IPS-18a (cell line): ENCODE measurements around the gene EFEMP2.
A peak's percentile ranks its signal among the peaks of the same experiment; 100 is the strongest.

Experiments used
- H3K27ac ChIP-seq: one replicate; pipeline ENCODE4 v1.5.1; 2013; ENCODE audit warnings: low read length
- H3K27me3 ChIP-seq: one replicate; pipeline ENCODE4 v1.6.1; 2013; ENCODE audit warnings: mild to moderate bottlenecking, low read length; ENCODE audit not compliant: control insufficient read depth, insufficient read depth
- H3K36me3 ChIP-seq: one replicate; pipeline ENCODE4 v1.6.1; 2013; ENCODE audit warnings: low read depth, low read length; ENCODE audit not compliant: control insufficient read depth
- H3K4me1 ChIP-seq: one replicate; pipeline ENCODE4 v1.6.1; 2013; ENCODE audit warnings: low read depth, low read length; ENCODE audit not compliant: control insufficient read depth
- H3K4me3 ChIP-seq: one replicate; pipeline ENCODE4 v1.5.1; 2013; ENCODE audit warnings: low read length
- H3K9ac ChIP-seq: one replicate; pipeline ENCODE4 v1.6.1; 2013; ENCODE audit warnings: mild to moderate bottlenecking, low read length, moderate library complexity
- H3K9me3 ChIP-seq: one replicate; pipeline ENCODE4 v1.6.1; 2013; ENCODE audit warnings: low read depth, low read length; ENCODE audit not compliant: control insufficient read depth

Gene EFEMP2

DNA sequence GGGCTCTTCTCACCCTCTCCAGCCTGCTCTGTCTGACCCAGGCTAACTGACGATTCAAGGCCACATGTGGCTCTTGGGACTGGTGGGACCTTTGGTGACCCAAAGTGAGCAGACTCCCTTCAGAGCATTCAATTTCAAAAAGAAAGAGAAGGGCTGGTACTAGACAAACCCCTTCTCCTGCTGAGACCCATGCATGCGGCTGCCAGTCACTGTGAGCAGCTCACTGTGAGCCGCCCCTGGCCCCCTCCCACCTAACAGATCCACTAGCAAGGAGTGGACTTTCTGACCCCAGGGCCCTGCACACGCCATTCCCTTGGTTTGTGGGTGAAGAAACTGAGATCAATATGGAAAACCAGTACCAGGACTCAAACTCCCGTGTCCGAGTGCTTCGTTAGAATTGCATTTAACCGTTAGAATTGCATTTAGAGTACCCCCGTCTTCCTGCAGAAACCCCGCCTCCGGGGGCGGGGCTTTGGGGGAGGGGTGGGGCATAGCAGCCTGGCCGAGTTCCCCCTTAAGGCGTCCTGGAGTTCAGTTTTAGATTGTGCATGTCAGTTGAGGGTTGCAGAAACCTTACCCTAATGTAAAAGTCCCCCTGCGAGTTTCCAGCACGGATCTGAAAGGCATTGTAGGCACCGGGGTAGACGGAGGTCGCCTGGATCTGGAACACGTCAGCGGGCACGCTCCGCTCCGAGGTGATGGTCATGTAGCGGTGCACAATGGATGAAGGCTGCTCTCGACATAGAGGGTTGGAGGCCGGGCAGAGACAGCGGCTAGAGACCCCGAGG lies 5.1 kb downstream of the EFEMP2 start:
- no peak overlapping the region for H3K9ac ChIP-seq
- peaks cover 24% of the 10 kb centered on the region for H3K36me3 ChIP-seq
- no peaks in the 10 kb centered on the region for H3K9me3 ChIP-seq
- H3K4me3 ChIP-seq: peak overlapping the region; percentile 65
- H3K4me1 ChIP-seq: no peaks in the 10 kb centered on the region
- no peak overlapping the region for H3K27ac ChIP-seq
- peaks cover 10% of the 10 kb centered on the region for H3K27me3 ChIP-seq

DNA sequence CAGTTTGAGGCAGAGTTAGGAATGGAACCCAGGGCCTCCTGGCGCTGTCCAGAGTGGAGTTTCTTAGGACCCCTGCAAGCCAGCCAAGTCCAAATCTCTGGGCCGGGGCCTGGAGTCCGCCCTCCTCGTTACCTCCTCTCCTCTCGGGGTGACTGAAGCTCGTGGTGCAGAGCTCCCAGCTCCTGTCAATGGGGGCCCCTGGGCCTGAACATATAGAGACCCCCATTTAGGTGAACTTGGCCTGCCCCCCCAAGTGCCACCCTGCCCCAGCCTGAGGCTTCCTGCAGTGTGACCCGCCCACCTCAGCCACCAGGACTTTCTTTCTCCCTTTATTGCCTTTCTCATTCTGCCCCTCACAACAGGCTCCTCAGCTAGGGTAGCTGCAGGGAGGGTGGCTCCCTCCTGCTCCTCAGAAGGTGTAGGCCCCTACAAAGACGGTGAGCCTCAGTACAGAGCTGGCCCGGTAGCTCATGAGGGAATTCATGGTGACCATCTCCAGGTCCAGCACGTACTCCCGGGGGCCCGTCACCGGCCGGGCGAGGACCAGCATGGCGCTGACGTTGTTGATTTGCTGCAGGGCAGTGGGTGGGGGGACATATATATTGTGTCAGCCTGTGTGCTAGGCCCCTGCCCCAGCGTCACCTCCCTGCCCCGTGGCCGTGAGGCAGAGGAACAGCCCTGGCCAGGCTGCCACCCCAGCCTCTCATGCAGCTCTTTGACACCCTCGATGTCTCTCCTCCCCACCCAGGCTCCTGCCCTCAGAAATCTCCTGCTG lies 5.9 kb downstream of the EFEMP2 start:
- H3K27ac ChIP-seq: no peak overlapping the region
- peaks cover 26% of the 10 kb centered on the region for H3K36me3 ChIP-seq
- no peaks in the 10 kb centered on the region for H3K4me1 ChIP-seq
- H3K9me3 ChIP-seq: no peaks in the 10 kb centered on the region
- H3K27me3 ChIP-seq: peaks cover 5% of the 10 kb centered on the region
- H3K9ac ChIP-seq: no peak overlapping the region
- no peak overlapping the region for H3K4me3 ChIP-seq

DNA sequence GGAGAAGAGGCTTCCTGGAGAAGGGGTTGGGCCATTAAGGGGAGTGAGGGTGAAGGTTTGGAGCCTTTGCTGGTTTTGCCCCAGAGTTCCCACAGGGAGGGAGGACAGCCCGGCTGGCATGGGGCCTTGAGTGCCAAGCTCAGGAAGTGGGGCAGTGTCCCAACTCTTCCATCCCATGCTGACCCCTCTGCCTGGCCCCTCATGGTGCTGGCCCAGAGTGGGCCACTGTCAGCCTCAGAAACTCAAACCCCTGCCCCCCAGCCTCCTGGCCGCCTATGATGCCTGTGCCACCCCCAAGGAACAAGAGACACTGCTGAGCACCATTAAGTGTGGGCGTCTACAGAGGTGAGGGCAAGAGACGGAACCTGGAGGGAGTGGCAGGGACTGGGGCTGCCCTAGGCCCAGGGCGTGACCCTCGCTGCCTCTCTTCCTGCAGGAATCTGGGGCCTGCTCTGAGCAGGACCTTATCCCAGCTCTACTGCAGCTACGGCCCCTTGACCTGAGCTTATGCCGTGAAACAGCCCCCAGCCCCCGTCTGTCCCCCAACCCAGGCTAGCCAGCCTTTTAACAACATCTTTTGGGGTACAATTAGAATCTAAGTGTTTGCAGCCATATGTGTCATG lies 6.9 kb downstream of the EFEMP2 start:
- Histone ChIP-seq H3K27ac (no peak overlapping the region), H3K4me3 (no peak overlapping the region), H3K4me1 (no peaks in the 10 kb centered on the region), H3K9me3 (no peaks in the 10 kb centered on the region), H3K9ac (no peak overlapping the region), H3K36me3 (peaks cover 26% of the 10 kb centered on the region), H3K27me3 (peaks cover 5% of the 10 kb centered on the region)

DNA sequence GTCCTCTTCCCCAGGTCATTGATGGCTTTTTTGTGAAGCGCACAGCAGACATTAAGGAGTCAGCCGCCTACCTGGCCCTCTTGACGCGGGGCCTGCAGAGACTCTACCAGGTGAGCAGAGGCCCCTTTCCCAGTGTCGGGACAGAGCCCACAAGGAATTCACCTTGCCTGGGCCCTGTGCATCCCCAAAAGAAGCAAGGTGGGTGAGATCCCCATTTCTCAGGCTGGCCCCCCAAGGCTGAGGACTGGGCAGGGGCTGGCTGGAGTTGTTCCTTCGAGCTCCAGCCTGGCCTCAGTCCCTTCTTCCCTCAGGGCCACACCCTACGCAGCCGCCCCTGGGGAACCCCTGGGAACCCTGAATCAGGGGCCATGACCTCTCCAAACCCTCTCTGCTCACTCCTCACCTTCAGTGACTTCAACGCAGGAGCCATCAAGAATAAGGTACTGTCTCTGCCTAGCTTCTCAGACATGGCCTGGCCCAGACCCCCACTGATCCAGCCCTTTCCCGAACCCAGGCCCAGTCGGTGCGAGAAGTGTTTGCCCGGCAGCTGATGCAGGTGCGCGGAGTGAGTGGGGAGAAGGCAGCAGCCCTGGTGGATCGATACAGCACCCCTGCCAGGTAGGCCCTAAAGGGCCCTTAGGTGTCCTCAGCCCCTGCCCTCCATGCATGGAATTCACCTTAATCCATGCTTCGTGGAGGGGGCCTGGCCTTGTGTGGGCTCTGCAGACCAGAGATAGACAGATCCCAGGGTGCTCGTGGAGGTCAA lies 7.7 kb downstream of the EFEMP2 start:
- no peaks in the 10 kb centered on the region for H3K9me3 ChIP-seq
- H3K9ac ChIP-seq: no peak overlapping the region
- H3K27me3 ChIP-seq: peaks cover 5% of the 10 kb centered on the region
- H3K4me3 ChIP-seq: no peak overlapping the region
- H3K4me1 ChIP-seq: no peaks in the 10 kb centered on the region
- H3K27ac ChIP-seq: no peak overlapping the region
- peaks cover 26% of the 10 kb centered on the region for H3K36me3 ChIP-seq

DNA sequence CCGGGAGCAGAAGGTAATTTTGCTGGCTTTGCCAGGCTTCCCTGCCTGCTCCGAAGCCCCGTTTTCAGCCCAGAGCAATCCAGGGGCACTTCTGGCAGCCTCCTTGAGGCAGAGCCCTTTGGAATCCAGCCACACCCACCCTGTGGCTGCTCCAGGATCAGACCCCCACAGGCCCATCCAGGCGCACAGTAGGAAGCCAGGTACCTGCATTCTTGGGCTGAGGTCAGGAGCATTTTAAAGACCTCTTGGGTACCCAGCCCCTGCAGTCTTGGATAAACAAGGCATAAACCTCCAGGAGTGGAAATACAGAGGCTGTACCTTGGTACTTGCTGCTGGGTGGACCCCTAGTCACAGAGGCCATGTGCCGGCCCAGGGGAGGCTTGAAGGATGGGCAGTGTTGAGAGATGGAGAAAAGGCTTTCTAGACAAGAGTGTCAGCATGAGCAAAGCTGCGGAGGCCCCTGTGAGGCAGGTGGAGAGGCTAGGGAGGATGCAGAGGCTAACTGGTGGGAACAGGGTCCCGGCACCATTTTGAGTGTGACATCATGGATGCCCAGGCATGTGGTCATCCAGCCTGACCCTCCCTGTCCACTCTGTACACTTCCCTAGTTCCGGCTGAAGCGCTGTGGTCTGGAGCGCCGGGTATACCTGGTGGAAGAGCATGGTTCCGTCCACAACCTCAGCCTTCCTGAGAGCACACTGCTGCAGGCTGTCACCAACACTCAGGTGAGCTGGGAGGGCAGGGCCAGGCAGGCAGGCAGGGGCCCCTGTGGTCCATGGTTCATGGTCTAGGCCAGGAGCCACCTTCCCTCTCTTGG lies 8.5 kb downstream of the EFEMP2 start:
- H3K9ac ChIP-seq: no peak overlapping the region
- no peaks in the 10 kb centered on the region for H3K4me1 ChIP-seq
- H3K36me3 ChIP-seq: peaks cover 26% of the 10 kb centered on the region
- peaks cover 3% of the 10 kb centered on the region for H3K27me3 ChIP-seq
- no peak overlapping the region for H3K27ac ChIP-seq
- no peak overlapping the region for H3K4me3 ChIP-seq
- no peaks in the 10 kb centered on the region for H3K9me3 ChIP-seq

DNA sequence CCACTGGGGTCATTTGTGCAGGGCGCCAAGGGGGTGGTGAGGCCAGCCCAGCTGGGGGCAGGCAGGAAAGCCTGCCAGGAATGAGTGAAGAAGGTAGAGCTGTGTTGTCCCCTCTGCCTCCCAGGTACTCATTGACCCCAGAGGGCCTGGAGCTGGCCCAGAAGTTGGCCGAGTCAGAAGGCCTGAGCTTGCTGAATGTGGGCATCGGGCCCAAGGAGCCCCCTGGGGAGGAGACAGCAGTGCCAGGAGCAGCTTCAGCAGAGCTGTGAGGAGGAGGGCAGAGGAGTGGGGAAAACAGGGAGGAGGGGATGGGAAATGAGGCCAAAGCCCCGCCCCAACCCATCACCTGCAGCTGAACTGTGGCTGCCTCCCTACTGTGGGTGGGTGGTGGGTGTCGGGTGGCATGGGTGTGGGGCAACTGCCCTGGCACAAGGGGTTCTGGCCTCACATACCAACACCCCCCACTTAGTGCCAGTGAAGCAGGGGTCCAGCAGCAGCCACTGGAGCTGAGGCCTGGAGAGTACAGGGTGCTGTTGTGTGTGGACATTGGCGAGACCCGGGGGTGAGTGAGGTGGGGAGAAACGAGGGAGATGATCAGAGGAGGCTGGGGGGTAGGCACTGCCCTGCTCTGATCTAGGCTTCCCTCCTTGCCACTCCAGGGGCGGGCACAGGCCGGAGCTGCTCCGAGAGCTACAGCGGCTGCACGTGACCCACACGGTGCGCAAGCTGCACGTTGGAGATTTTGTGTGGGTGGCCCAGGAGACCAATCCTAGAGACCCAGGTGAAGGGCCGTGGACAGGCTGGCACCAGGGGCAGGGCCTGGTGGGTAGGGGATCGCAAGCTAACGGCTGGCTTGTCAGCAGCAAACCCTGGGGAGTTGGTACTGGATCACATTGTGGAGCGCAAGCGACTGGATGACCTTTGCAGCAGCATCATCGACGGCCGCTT lies 9.4 kb downstream of the EFEMP2 start:
- Histone ChIP-seq H3K4me3 (no peak overlapping the region), H3K9me3 (no peaks in the 10 kb centered on the region), H3K9ac (no peak overlapping the region), H3K4me1 (no peaks in the 10 kb centered on the region), H3K27ac (no peak overlapping the region), H3K36me3 (peaks cover 26% of the 10 kb centered on the region), H3K27me3 (no peaks in the 10 kb centered on the region)

DNA sequence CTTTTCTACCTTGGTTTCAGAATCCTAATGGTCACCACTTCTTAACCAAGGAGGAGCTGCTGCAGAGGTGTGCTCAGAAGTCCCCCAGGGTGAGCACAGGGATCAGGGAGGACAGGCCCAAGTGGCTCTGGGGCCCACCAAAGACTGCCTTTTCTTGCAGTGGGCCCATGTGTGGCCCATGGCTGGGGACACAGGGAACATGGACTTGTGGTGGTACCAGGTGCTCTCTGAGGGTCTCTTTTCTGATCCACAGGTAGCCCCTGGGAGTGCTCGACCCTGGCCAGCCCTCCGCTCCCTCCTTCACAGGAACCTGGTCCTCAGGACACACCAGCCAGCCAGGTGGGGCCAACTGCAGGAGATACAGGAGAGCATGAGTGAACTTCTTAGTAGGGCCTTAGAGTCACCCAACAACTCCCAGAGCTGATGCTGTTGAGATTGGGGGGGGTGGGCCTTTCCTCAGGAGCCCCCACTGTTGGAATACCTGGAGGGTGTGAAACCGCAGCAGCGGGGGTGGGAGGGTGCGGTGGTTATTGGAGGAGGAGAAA lies 10.3 kb downstream of the EFEMP2 start:
- H3K36me3 ChIP-seq: peaks cover 26% of the 10 kb centered on the region
- H3K27ac ChIP-seq: no peak overlapping the region
- H3K9ac ChIP-seq: no peak overlapping the region
- no peaks in the 10 kb centered on the region for H3K27me3 ChIP-seq
- no peak overlapping the region for H3K4me3 ChIP-seq
- H3K4me1 ChIP-seq: no peaks in the 10 kb centered on the region
- no peaks in the 10 kb centered on the region for H3K9me3 ChIP-seq

DNA sequence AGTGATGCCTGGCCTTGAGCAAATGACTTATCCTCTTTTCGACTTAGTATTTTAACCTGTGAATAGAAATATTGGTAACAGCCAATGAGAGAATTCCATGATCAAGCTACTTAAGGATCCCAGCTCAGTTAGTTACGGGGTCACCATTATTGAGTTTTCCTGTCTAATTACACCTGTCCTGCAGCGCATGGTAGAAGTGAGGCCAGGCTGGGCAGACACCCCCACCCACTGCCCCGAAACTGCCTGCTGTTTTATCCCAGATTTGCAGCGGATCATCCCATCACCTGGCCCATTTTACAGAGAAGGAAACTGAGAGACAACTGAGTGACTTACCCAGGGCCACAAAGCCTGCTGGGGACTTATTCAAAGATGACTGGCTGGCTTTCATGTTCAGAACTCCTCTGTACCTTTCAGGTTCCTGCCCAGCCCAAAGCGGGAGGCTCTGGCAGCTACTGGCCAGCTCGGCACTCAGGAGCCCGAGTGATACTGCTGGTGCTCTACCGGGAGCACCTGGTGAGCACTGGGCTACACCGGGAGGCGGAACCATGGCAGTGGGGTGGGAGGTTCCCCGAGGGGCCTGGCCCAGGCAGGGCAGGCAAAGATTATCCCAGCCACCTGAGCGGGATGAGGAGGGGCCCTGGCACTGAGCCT lies 10.9 kb downstream of the EFEMP2 start:
- Histone ChIP-seq H3K4me1 (no peaks in the 10 kb centered on the region), H3K36me3 (peaks cover 26% of the 10 kb centered on the region), H3K9ac (peak overlapping the region; percentile 86), H3K4me3 (peak overlapping the region; percentile 86), H3K27me3 (no peaks in the 10 kb centered on the region), H3K27ac (no peak overlapping the region), H3K9me3 (no peaks in the 10 kb centered on the region)

DNA sequence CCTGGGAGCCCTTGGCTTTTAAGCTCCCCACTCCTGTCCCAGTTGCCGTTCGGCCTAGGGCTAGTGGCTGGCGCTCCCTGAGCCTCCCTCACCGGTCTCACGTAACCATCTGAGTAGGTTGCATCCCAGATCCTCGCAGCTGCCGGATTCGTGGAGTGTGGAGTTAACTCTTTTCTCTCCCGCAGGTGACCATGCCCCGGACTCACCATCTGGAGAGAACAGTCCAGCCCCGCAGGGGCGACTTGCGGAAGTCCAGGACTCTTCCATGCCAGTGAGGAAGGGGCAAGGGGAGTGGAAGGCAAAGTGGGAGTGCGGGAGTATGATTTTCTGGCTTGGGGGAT lies 11.5 kb downstream of the EFEMP2 start:
- Histone ChIP-seq H3K9me3 (no peaks in the 10 kb centered on the region), H3K9ac (peak overlapping the region; percentile 86), H3K27ac (peak overlapping the region; percentile 8), H3K27me3 (no peaks in the 10 kb centered on the region), H3K4me3 (peak overlapping the region; percentile 86), H3K36me3 (peaks cover 28% of the 10 kb centered on the region), H3K4me1 (peaks cover 2% of the 10 kb centered on the region)
